Measurements from ENCODE around the gene SCAMP2. TPM values are rescaled to one million over a fixed set of nuclear protein-coding genes. Genes with fewer than 3 reads are reported as not detected.

SCAMP2 gene
- total and polyA plus RNA-seq, 4 donors: 51.2 to 122 (median 82.7) TPM

GRCh38 chr15:74855857-74856256, 17.3 kb downstream of the SCAMP2 start:
- Histone ChIP-seq H3K27me3 (ENCODE audit: control insufficient read depth in 3 of 3, insufficient read depth in 3 of 3, low read length in 2 of 3) (no peaks in the 10 kb centered on the region), H3K36me3 (ENCODE audit: control insufficient read depth in 4 of 4, insufficient read depth in 4 of 4, low read length in 4 of 4) (peaks cover 13 to 44% (median 23%) of the 10 kb centered on the region in 4 donors), H3K27ac (ENCODE audit: low read depth in 1 of 2, low read length in 1 of 2) (no peak overlapping the region), H3K9me3 (ENCODE audit: control insufficient read depth in 4 of 4, insufficient read depth in 3 of 4, low read length in 3 of 4) (no peaks in the 10 kb centered on the region), H3K4me1 (ENCODE audit: control insufficient read depth in 5 of 5, insufficient read depth in 5 of 5, low read length in 5 of 5) (peaks cover 0 to 18% (median 6%) of the 10 kb centered on the region in 5 donors), H3K9ac (ENCODE audit: insufficient read depth in 1 of 2, low read length in 2 of 2) (no peak overlapping the region), H3K4me3 (no peak overlapping the region)
- no peak for TF ChIP-seq CTCF (IDR thresholded peaks at IDR 0.05; ENCODE audit: control extremely low read depth, extremely low read depth)
- no peak for ATAC-seq (ENCODE audit: insufficient read depth, low FRiP score)
- 95 to 100% methylated on average over 2 of the region's 2 CpGs for WGBS, 2 donors
- DNase-seq: no peak

GRCh38 chr15:74854453-74855022, 18.6 kb downstream of the SCAMP2 start:
- no peak for TF ChIP-seq CTCF (IDR thresholded peaks at IDR 0.05; ENCODE audit: control extremely low read depth, extremely low read depth)
- DNase-seq: no peak
- no peak overlapping the region for H3K4me3 ChIP-seq
- no peaks in the 10 kb centered on the region for H3K9me3 ChIP-seq (ENCODE audit: control insufficient read depth in 4 of 4, insufficient read depth in 3 of 4, low read length in 3 of 4)
- no peaks in the 10 kb centered on the region for H3K27me3 ChIP-seq (ENCODE audit: control insufficient read depth in 3 of 3, insufficient read depth in 3 of 3, low read length in 2 of 3)
- H3K27ac ChIP-seq (ENCODE audit: low read depth in 1 of 2, low read length in 1 of 2): no peak overlapping the region
- ATAC-seq (ENCODE audit: insufficient read depth, low FRiP score): no peak
- 95 to 99% methylated on average over 13 of the region's 13 CpGs for WGBS, 2 donors
- peaks cover 13 to 55% (median 32%) of the 10 kb centered on the region in 4 donors for H3K36me3 ChIP-seq (ENCODE audit: control insufficient read depth in 4 of 4, insufficient read depth in 4 of 4, low read length in 4 of 4)
- H3K9ac ChIP-seq (ENCODE audit: insufficient read depth in 1 of 2, low read length in 2 of 2): no peak overlapping the region
- peaks cover 0 to 16% (median 6%) of the 10 kb centered on the region in 5 donors for H3K4me1 ChIP-seq (ENCODE audit: control insufficient read depth in 5 of 5, insufficient read depth in 5 of 5, low read length in 5 of 5)

GRCh38 chr15:74851960-74852359, 21.2 kb downstream of the SCAMP2 start:
- Histone ChIP-seq H3K9me3 (ENCODE audit: control insufficient read depth in 4 of 4, insufficient read depth in 3 of 4, low read length in 3 of 4) (no peaks in the 10 kb centered on the region), H3K4me1 (ENCODE audit: control insufficient read depth in 5 of 5, insufficient read depth in 5 of 5, low read length in 5 of 5) (peaks cover 0 to under 1% (median 0%) of the 10 kb centered on the region in 5 donors), H3K9ac (ENCODE audit: insufficient read depth in 1 of 2, low read length in 2 of 2) (no peak overlapping the region), H3K27me3 (ENCODE audit: control insufficient read depth in 3 of 3, insufficient read depth in 3 of 3, low read length in 2 of 3) (no peaks in the 10 kb centered on the region), H3K27ac (ENCODE audit: low read depth in 1 of 2, low read length in 1 of 2) (no peak overlapping the region), H3K4me3 (no peak overlapping the region), H3K36me3 (ENCODE audit: control insufficient read depth in 4 of 4, insufficient read depth in 4 of 4, low read length in 4 of 4) (peaks cover 23 to 65% (median 32%) of the 10 kb centered on the region in 4 donors)
- no peak for ATAC-seq (ENCODE audit: insufficient read depth, low FRiP score)
- TF ChIP-seq CTCF (IDR thresholded peaks at IDR 0.05; ENCODE audit: control extremely low read depth, extremely low read depth): no peak
- WGBS, 2 donors: 95 to 96% methylated on average over 6 to 7 of the region's 7 CpGs
- no peak for DNase-seq

- Histone ChIP-seq H3K27me3 (ENCODE audit: control insufficient read depth in 3 of 3, insufficient read depth in 3 of 3, low read length in 2 of 3) (no peaks in the 10 kb centered on the region), H3K4me3 (no peak overlapping the region), H3K9ac (ENCODE audit: insufficient read depth in 1 of 2, low read length in 2 of 2) (no peak overlapping the region), H3K9me3 (ENCODE audit: control insufficient read depth in 4 of 4, insufficient read depth in 3 of 4, low read length in 3 of 4) (no peaks in the 10 kb centered on the region), H3K4me1 (ENCODE audit: control insufficient read depth in 5 of 5, insufficient read depth in 5 of 5, low read length in 5 of 5) (no peaks in the 10 kb centered on the region), H3K36me3 (ENCODE audit: control insufficient read depth in 4 of 4, insufficient read depth in 4 of 4, low read length in 4 of 4) (peaks cover 26 to 70% (median 33%) of the 10 kb centered on the region in 4 donors), H3K27ac (ENCODE audit: low read depth in 1 of 2, low read length in 1 of 2) (no peak overlapping the region)
- no peak for DNase-seq
- WGBS, 2 donors: 91 to 97% methylated on average over 4 of the region's 4 CpGs
- no peak for TF ChIP-seq CTCF (IDR thresholded peaks at IDR 0.05; ENCODE audit: control extremely low read depth, extremely low read depth)
- ATAC-seq (ENCODE audit: insufficient read depth, low FRiP score): no peak
Measured at GRCh38 chr15:74850393-74850792, 22.8 kb downstream of the SCAMP2 start.

All from lung (tissue), 12 donors.